ENCODE measurements around the gene ZFP64. TPM values are rescaled to one million over a fixed set of nuclear protein-coding genes. Genes with fewer than 3 reads are reported as not detected.
"Not testable (repeated sequence)": the region's sequence is repeated elsewhere in the genome, so short reads cannot be mapped to it uniquely, and the experiment has no call there.

ZFP64 gene
- total RNA-seq: 11.2 TPM
- long read RNA-seq, transcript ZFP64-201 (6 exons, 3,264 nt): major isoform, 7 of 22 reads
- long read RNA-seq, partial matches to known transcripts: 4 of 22 reads
- long read RNA-seq, other reads (novel, unspliced or antisense): 8 of 22 reads

DNA sequence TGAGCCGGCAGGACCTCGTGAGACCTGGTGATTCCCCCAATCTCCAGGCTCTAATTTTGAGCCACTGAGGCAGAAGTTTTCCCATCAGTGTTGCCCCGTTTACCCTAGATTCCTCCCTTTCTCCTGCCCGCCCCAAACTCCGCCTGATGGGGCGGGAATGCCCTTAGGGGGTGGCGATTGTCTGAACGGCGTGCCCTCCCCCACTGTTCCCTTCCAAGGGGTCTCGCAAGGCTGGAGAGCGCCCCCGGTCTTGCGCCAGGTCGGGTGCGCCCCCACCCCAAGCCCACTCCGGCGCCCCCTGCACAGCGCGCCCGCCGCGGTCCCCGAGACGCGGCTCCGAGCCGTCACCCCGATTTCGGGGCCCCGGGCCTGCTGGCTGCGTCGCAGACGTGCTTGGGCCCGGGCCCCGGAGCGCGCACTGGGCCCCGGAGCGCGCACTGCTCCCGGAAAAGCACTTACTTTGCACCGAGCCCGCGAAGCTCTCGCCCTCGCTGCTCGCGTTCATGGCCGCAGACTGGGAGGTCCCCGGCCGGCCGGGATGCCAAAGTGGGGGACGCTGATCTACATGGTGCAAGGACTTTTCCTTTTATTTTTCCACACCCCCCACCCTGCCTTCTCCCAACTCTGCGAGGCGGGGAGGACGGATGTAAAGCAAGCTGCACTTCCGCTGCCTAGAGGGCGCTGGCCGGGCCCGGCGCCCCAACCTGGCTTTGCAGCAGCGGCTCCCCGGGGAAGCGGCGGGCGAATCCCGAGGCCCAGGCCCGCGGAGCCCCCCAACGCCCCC, at the start of gene ZFP64:
Gene ZFP64, minus strand, starts transcription at position 648 of the 784 bp plus-strand sequence. Its CDS starts 143 bp downstream, at position 505.
- DNase-seq (ENCODE audit: low spot score): no peak

DNA sequence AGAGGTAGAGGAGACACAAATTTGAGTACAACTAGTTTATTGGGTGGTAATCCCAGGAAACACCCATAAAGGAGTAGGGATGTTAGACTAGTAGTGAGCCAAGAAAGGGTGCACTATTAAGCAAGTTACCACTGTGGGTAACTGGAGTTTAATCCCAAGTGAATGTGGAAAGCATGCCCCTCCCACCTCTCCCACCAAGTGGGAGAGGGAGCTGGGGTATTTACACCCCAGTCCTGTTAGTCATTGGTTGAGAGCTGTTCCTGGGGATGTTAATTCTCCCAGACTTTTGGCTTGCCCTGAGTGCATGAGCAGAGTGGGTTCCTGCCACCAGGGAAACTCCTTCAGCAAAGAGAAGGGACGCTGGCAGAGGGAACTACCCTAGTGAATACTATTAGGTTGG, 49.2 kb upstream of the ZFP64 start:
- DNase-seq (ENCODE audit: low spot score): no peak

DNA sequence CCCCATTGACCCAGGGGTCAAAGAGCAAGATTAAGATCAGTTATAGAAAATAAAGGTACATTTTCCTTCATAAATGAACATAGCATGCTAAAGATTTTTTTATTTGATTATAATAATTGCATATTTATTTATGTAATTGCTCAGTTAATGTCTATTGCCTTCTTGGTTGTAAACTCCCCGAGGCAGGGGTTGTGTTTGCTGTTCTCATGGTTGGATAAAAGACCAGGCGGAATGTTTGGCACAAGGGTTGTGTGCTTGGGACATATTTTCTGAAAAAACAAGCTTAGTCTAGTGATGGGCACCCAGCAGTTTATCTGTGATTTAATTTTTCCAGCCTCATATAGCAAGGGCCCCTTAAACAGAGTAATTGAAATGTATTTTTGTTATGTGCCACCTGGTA, 47.5 kb upstream of the ZFP64 start:
- no peak for DNase-seq (ENCODE audit: low spot score)

DNA sequence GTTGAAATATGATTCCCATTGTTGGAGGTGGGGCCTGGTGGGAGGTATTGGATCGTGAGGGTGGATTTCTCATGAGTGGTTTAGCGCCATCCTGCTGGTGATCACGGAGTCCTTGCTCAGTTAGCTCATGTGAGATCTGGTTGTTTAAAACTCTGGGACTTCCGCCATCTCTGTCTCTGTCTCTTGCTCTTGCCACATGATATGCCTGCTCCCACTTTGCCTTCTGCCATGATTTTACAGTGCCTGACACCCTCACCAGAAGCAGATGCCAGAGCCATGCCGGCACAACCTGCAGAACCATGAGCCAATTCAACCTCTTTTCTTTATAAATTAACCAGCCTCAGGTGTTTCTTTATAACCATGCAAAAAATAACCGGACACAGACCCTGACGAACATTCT, 44.7 kb upstream of the ZFP64 start:
- DNase-seq (ENCODE audit: low spot score): no peak

DNA sequence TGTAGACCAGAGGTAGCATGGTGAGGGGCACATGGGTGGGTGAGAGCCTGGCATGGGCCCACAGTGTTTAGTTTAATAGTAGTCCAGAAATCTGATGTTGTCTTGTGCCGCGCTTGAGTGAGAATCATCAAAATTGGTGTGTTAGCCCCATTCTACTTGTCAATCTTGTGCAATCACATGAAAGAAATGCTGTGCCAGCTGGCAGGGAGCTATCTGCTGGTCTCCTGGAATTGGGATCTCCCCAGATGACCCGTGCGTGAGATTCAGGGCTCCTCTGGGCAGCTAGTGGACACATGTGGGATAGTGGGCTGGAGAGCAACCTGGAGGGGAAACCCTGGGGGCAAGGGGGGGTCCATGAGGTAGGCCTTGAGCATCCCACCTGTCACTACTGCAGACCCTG, 43.5 kb upstream of the ZFP64 start:
- no peak for DNase-seq (ENCODE audit: low spot score)

DNA sequence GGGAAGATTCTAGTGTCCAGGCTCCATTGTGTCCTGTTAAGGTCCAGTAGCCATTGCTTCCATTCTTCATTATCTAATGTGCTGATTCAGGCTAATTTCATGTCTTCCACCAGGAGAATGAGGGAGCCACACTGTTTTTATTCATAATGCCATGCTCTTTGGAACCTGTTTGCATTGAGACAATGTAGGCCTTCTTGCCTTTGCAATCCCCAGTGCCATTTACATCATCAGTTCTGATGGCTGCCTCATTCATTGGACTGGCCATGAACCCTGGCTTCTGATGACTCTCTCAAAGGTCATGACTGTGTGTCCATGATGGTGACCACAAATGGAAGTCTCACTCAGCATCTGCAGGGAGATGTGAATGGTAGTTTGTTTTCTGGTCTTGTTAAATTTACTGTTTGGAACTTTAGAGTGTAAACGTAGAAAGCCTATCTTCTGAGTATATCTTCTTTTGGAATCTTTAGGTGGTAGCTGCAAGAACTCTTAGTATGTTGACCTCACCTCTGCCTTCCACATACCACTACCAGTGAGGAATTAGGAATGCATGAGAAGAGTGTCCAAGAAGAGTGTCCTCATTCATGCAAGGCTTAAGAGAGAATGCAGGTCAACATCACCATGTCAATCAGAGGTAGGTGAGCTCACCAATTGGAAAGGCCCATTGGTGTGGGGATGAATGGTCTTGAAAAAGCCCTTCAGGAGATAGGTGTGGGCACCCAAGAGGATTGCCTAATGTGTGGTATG, 42.9 kb upstream of the ZFP64 start:
- DNase-seq (ENCODE audit: low spot score): no peak

DNA sequence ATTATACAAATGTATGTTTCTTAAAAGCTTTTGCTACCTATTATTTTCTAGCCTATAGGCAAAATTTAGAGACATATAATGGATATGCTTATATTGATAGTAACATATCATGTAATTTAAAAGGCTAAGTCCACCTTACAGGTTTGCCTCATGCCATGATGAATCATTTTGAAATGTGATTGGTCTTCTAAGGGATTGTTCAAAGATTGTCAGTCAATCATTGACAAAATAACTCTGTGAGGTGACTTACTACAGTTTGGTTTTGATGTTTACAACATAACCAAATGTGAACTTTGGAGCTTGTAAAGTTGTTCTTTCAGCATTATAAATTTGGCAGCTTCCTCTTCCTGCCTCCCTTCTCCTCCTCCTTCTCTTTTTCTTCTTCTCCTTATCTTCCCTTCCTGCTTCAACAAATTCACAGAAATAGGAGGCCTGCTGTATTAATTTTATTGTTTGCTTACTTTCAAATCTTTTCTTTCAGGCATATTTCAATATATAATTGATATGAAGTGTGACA, 39.7 kb upstream of the ZFP64 start:
- DNase-seq (ENCODE audit: low spot score): no peak

DNA sequence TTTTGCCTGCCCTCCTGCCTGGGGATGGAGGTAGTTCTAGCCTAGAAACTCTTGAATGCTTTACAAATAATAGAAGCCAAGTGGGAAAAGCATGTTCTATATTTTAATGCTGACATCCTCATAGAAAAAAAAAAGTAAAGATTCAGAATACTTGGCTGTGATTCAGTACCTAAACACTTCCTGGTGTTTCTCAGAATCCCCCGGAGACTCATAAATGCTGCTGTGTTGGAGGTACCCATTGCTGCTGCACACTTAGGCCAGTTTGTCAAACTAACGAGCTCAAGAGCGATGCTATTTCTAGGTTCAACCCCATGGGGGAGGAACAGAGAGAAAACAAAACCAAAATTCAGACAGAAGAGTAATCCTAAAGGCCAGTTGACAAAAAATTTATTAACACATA, 38.8 kb upstream of the ZFP64 start:
- no peak for DNase-seq (ENCODE audit: low spot score)

DNA sequence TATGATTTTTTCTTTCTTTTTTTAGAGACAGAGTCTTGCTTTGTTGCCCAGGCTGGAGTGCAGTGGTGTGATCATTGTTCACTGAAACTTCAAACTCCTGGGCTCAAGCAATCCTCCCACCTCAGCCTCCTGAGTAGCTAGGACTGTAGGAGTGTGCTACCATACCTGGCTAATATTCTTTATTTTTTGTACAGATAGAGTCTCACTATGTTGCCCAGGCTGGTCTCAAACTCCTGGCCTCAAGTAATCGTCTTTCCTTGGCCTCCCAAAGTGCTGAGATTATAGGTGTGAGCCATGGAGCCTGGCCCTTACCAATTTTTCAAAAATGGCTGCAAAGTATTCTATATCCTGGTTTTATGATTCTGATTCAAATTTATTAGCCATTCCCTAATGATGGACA, 37.8 kb upstream of the ZFP64 start:
- not testable (repeated sequence) for DNase-seq (ENCODE audit: low spot score)

DNA sequence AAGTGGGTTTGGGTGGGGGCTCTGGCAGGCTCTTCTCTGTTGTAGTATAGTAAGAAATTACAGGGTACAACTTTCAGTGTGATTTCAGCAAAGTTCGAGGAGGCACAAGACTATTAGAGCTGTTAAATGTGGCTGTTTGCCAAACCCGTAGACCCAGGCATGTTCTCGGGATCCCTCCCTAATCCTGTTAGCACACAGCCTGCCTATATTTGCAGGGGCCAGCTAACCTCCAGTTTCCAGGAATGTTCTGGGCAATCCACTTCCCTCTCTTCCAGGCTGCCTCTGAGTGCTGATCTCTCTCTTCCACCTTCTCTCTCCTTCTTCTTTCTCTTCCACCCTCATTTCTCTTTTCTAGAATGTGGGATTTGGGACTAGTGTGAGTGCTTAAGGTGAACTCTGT, 34.8 kb upstream of the ZFP64 start:
- DNase-seq (ENCODE audit: low spot score): no peak

DNA sequence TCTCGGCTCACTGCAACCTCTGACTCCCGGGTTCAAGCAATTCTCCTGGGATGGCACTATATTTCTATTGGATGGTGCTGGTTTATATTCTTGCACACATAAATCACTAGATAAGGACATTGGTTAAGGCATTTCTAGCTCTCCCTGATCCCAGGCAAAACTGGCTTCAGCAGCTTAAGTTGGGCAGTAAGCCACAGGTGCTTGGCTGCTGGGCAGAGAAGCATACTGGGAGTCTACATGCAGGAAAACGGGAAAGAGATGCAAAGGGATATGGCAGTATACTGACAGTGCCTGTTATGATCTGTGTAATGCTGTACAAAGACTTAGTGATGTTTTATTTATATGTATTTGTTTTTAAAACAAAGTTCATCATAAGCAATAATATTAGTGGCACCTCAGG, 33.3 kb upstream of the ZFP64 start:
- DNase-seq (ENCODE audit: low spot score): no peak

DNA sequence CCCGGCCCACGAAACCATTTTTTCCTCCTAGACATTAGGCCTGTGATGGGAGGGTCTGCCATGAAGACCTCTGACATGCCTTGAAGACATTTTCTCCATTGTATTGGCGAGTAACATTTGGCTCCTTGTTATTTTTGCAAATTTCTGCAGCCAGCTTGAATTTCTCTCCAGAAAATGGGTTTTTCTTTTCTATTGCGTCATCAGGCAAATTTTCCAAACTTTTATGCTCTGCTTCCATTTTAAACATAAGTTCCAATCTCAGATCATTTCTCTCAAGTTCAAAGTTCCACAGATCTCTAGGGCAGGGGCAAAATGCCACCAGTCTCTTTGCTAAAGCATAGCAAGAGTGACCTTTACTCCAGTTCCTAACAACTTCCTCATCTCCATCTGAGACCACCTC, 29.8 kb upstream of the ZFP64 start:
- DNase-seq (ENCODE audit: low spot score): not testable (repeated sequence)

DNA sequence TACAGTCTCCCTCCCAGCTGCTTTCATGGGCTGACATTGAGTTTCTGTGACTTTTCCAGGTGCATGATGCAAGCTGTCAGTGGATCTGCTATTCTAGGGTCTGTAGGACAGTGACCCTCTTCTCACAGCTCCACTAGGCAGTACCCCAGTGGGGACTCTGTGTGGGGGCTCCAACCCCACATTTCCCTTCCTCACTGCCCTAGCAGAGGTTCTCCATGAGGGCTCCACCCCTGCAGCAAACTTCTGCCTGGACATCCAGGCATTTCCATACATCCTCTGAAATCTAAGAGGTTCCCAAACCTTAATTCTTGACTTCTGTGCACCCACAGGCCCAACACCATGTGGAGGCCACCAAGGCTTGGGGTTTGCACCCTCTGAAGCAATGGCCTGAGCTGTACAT, 29.3 kb upstream of the ZFP64 start:
- not testable (repeated sequence) for DNase-seq (ENCODE audit: low spot score)

DNA sequence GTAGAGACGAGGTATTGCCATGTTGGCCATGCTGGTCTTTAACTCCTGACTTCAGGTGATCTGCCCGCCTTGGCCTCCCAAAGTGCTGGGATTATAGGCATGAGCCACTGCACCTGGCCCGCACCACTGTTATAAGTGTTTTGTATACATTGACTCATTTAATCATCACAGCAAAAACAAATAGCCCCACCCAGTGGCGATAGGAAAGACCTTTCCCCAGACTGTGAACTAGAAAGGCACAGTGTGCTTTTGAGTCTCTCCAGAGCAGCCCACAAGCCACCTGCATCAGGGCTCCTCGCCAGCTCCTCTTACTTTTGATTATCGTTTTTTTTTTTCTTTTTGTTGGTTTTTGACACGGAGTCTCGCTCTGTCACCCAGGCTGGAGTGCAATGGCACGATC, 27.9 kb upstream of the ZFP64 start:
- no peak for DNase-seq (ENCODE audit: low spot score)

DNA sequence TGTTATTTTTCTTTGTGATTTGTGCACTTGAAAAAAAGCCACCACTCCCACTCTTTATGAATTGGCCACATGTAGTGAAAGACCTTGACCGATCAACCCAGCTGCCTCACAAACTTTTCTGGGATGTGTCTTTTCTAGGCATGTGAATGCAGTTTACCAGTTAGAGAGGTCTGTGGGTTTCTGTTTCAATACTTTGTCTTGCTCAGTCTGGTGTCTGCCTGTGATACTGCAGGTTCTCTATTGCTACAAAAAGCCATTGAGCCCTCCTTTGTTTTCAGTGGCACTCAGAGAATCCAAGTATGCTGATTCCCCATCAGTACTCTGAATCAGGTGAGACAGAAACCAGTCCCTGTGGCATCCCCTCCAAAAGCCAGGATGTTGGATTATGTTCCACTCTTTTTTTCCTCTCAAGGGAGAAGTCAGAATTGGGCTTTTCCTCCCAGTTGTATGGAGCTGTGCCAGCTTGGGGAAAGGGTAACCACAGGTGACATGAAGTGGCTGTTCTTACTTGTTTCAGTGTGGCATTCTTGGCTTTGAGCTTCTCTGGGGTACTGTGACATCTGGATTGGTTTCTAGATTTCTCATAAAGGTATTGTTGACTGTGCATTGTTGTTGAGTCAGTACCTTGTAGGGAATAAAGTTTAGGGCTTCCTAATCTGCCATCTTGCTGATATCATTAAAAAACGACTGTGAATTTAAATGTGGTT, 26.3 kb upstream of the ZFP64 start:
- DNase-seq (ENCODE audit: low spot score): no peak

DNA sequence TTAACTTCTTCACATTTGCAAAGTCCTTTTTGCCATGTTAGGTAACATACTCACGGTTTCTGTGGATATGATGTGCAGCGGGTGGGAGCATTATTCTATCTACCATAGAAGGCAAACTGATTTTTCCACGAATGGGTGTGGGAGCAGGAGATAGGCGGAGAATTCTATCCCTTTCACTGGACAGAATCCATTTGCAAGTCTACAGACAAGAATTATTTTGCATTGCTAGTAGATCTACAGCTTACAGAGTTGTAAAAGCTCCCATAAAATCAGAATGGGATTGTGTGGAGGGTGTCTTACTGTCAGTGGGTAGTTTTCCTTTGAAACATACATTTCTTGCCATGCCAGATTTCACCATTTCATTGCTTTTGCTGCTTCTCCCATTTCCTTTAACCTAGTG, 22.4 kb upstream of the ZFP64 start:
- no peak for DNase-seq (ENCODE audit: low spot score)

DNA sequence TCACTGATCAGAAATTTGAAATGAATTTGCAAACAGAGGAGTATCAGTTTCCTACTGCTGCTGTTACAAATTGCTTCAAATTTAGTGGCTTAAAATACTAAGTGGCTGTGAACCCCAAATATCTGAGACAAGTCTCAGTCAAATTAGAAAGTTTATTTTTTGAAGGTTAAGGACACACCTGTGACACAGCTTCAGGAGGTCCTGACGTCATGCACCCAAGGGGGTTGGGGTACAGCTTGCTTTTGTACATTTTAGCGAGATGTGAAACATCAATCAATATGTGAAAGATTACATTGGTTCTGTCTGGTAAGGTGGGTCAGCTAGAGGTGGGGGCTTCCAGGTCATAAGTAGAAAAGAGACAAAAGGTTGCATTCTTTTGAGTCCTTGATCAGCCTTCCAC, 21.4 kb upstream of the ZFP64 start:
- DNase-seq (ENCODE audit: low spot score): no peak

DNA sequence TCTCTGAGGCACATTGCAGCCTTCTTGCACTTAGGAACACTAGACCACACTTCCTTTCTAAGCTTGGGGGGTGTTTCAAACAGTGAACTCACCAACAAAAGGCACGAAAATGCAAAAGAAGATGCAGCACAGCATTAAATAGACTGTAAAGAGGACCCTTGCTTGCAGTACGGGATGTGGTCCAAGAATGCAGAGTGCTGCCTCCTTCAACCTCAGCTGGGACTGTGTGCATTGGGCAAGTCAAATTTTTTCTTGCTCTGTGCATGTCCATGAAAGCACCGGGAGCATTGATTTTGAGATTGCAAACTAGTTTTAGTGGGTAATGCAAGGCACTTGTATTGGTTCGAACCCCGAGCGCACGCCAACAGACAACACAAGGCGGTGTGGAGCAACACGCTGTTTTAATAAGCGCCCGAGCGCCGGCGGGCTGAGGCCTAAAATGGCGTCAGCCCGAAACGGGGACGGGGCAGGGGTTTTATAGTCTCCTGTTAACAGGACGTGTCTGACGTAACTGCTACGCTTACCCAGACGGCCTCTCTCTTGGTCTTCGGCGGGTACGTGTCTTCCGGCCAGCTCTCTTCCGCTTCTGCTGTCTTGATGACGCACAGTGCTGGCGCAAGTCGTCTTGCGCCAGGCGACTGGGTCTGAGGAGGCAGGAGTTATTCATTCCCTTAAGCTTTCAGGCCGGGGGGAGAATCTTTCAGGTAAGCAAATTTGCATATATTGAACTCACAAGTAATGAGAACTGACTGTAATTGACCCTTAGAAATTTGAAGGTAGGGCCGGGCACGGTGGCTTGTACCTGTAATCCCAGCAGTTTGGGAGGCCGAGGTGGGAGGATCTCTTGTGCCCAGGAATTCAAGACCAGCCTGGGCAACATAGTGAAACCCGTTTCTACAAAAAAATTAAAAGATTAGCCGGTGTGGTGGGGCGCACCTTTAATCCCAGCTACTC, 18.7 kb upstream of the ZFP64 start:
- DNase-seq (ENCODE audit: low spot score): no peak

DNA sequence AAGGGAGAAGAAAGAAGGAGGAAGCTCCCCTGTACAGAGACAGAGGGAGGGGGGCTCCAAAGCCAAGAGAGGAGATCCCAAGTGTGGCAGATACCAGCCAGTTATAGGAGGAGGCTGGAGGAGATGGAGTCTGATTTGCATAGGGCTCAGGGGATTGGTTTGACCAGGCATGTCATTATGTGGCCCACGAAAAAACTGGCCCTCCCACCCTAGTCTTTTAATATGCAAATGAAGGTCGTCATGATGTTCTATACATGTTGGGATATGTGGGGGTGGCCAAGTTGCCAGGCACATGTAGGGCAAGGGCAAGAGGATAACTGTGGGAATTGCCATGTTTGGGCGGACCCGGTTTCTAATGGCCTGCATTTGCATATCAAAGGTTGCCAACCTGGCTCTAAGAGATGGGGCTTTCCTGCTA, 17.6 kb upstream of the ZFP64 start:
- DNase-seq (ENCODE audit: low spot score): no peak

DNA sequence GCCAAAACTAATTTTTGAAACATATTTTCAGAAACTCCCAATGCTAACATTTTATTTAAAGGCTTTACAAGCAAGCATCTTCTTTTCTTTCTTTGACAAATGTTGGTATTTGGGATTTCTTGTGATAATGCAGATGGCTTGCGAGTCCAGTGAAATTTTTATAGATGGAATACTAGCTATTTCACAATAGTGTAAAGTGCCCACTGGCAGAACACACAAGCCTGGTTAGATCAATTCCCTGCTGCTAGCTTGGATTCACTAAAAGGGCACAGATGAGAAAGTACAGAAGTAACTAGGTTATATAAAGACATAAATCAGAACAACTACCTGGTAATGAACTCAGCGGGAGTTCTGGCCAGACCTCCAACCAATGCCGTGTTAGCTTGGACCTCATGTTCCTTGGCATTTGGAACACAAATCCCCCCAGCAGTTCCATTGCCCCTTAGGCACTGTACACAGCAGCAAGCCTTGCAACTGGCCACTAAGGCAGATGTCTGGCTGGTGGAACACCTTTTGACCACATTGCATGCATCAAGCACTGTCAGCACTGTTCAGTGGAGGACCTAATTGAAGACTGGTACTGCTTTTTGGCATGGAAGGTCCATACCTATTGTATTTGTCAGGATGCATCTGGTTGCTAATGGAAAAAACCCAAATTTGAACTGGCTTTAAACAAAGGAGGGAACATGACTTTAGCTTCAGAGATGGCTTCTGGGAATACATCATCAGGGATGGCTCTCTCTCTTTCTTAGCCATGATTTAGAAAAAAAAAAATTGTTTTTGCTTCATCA, 15.6 kb upstream of the ZFP64 start:
- no peak for DNase-seq (ENCODE audit: low spot score)

All from mesenteric fat pad (tissue), 1 donor.